Measurements from ENCODE around the gene ZSCAN2.
A peak's percentile ranks its signal among the peaks of the same experiment; 100 is the strongest.

The ZSCAN2 gene

GRCh38 chr15:84643838-84644237, 43.0 kb downstream of the ZSCAN2 start:
- DNase-seq = no peak

- no peak for DNase-seq
Measured at GRCh38 chr15:84645496-84645895, 44.7 kb downstream of the ZSCAN2 start.

DNA sequence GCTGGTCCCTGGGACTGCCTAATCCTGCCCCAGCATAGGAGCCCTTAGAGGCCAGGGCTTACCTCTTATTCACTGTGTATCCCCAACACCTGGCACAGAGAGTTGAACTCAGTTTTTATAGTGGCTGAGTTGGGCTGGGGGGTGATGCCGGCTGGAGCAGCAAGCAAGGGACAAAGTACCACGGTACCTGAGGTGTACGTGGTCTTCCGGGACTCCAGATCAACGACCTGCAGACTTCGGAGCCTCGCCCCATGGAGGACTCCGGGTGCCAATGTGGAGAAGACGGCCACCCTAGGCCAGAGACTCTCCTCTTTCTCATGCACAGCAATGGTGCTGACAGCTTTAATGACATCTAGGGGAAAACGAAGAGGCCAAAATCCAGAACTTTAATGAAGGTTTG, 45.2 kb downstream of the ZSCAN2 start:
- no peak for DNase-seq

- DNase-seq = no peak
Measured at GRCh38 chr15:84647726-84648125, 46.9 kb downstream of the ZSCAN2 start.

DNA sequence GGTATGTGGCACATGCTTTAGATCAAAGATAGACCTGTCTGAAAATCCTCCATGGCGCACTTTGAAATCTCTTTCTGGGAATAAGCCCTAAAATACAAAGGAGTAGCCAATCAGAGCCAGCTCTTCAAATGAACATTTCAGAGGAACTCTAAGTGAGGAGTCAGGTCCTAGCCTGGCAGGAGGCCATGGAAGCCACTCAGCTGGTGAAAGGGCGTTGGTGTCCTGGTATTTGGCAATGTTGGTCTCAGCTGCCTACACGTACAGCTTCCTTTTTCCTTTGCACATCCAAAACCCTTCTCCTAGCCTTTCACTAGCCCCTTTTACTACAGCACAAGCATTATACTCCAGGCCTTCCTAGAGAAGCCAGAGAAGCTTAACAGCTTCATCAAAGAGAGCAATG, 47.7 kb downstream of the ZSCAN2 start:
- no peak for DNase-seq

DNA sequence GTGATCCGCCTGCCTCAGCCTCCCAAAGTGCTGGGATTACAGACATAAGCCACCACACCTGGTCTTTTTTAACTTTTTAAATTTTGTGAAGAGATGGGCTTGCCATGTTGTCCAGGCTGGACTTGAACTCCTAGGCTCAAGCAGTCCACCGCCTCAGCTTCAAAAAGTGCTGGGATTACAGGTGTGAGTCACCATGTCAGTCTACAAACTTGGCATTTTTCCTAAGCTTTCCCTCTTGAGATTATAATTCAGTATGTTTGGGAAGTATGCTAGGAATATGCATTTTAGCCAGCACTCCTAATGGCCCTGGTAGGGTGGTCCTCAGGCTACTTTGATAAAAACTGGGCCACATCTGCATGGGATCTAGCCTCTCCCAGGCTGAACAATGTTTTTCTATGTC, 48.9 kb downstream of the ZSCAN2 start:
- DNase-seq = no peak

DNA sequence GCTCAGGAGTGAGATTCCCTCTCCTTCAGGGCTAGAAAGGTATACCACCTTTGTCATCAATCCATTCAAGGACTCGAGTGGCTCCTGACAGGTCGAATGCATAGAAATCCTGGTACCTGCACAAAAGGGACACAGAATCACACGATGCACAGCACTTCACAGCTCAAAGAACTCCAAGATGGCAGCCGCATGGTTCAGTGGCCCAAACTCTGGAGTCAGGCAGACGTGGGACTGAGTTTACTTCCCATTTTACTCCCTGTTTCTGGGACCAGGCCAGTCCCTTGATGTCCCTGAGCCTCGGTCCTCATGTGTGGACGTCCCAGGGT, 52.7 kb downstream of the ZSCAN2 start:
- DNase-seq = no peak

DNA sequence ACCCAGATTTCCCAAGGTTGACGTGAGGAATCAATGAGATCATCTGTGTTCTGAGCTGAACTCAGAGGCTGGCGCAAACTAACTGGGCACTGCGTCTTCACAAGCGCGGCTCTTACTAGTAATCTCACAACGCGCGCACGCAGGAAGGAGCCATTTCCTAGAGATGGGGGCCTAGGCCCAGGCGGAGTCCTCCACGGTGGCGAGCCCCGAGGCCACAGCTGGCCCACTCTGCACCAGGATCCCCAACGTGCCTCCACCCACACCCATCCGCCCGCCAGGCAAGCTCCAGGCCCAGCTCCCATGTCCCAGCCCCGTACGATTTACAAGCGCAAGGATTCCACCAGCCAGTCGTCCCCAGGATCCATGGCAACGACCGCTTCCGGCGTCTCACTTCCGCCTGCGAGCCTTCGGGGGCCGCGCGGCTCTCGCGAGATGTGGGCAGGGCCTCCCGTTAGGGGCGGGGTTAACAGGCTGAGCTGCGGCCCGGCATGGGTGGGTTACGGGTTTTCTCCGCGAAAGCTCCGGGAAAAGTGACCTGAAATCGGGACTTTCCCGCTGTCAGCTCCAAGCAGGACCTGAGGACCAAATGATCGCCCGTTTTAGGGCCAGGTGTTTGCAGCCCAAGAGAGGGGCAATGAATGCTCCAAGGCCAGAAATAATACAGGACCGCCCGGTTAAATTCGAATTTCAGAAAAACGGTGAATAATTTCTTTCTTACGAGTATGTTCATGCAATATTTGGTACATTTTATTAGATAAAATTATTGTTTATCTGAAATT, 53.3 kb downstream of the ZSCAN2 start, which contains the start of gene WDR73:
Gene WDR73, minus strand, starts transcription at position 374 of the 779 bp plus-strand sequence. Its CDS starts 9 bp downstream, at position 365.
- peak; percentile 99 for DNase-seq

DNA sequence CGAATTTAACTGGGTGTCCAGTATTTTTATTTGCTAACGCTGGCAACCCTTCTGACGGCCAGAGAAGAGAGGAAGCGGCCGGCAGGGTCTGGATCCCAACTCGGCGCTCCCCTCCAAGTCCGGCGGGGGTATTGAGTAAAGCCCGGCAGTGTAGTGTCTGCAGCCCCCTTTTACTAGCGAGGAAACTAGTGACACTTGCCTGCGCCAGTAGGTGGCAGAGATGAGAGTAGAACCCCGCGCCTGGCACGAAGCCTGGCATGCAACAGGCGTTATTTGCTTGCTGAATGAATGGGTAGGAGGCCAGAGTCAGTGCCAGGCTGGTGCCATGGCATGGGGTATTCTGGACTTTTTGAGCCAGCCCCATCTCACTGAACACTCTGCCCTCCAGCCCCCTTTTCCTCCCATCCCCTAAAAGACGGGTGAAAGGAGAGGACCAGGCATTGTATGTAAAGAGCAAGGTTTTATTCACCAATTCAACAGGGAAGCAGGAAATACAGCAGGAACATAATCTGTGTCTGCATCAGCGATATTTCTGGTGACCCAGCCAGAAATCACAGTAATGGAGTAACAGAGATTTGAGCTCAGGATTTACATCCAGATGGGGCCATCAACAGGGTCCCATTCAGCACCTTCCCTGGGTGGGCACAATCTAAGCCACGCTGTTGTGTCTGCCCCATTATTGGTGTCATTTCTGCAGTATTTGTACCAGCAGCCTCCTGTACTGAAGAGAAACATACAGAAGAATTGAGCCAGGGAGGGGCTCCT, 54.1 kb downstream of the ZSCAN2 start:
- DNase-seq = peak; percentile 83

DNA sequence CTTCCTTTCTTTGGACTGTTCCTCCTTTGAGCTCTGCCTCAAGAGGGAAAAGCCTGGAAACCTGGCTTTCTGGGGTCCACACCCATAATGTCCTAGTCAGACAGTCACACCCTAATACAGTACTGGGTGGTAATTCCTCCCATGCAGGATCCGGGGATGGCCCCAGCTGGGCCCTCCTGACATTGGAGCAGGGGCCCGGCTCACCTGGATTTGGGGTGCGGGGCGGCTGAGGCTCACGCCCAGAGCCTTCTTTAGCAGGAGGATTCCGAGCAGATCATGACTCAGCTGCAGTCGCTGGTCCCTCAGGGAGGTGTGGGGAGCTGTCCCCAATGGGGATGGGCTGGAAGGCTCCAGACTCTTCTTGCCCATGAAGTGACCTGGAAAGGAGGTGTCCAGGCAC, 56.2 kb downstream of the ZSCAN2 start:
- DNase-seq = no peak

DNA sequence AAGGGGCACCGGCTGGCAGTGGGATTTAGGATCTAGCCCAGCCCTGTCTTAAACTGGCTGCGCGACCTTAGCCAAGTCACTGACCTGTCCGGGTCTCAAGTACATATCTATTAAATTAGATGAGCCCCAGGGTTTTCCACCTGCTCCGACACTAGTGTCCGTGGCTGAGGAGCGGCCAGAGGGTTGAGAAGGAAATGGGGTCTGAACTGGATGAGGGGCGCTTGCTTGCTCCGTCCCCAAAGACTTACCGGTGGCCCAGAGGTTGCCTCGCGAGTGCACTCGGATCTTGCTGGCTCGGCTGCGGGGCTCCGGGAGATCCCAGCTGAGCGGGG, 56.9 kb downstream of the ZSCAN2 start:
- DNase-seq = no peak

- DNase-seq = peak; percentile 84
Measured at GRCh38 chr15:84658080-84658787, 57.4 kb downstream of the ZSCAN2 start, which contains the start of gene NMB. TSS of gene NMB (minus strand) at chr15:84658199. CDS start at chr15:84658152, 47 bp downstream.

- no peak for DNase-seq
Measured at GRCh38 chr15:84658788-84659411, 58.1 kb downstream of the ZSCAN2 start.

- no peak for DNase-seq
Measured at GRCh38 chr15:84659904-84660781, 59.3 kb downstream of the ZSCAN2 start.

GRCh38 chr15:84661001-84661400, 60.2 kb downstream of the ZSCAN2 start:
- DNase-seq = no peak

DNA sequence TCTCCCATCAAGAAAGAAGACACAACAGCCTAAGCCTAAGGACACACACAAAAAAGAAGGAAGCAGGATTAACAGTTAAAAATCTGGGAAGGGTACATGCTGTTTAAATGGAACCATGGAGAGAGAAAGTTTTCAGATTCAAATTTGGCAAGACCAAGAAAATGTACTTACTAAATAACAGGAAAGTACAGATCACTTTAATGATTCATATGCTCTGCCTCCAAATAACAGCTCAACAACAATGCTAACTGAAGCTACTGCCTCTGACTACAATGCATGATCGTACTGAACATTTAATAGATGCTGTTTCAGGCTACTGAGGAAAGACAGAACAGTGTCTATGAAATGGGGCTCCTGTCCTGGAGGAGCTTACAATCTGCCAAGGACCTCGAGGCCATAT, 65.6 kb downstream of the ZSCAN2 start:
- no peak for DNase-seq

- DNase-seq = no peak
Measured at GRCh38 chr15:84668221-84668982, 67.6 kb downstream of the ZSCAN2 start.

GRCh38 chr15:84669726-84670125, 68.9 kb downstream of the ZSCAN2 start:
- peak; percentile 72 for DNase-seq

DNA sequence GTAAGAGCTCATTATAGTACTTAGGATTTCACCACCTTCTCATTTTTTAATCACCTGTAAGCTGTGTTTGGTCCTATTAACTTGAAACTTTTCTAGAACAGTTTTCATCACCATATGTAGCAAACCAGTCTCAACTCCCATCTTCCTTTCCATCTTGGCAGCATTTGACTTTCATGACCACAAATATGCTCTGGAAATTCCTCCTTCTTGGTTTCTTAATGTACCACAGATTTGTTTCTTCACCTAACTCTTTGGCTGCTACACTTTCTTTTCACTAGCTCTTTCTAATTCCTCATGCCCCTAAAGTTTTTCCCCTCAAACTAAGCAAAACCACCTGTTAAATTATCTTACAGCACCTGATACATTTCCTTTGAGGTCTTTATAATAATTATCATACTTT, 70.4 kb downstream of the ZSCAN2 start:
- no peak for DNase-seq
